VCaP (cell line): Measurements from ENCODE around the gene PCSK7.
"Not testable (repeated sequence)": the region's sequence is repeated elsewhere in the genome, so short reads cannot be mapped to it uniquely, and the experiment has no call there.

Source experiments
- H3K27ac ChIP-seq: fragments of 450-650 bp; 2 replicates; pipeline ENCODE4 v1.5.1; 2017
- CTCF ChIP-seq: fragments of 450-650 bp; conservative IDR thresholded peaks from 2 replicates; pipeline ENCODE4 v1.5.1; 2017; ENCODE audit warnings: mild to moderate bottlenecking, moderate library complexity

PCSK7 gene

GRCh38 chr11:117269856-117270255 is 38.0 kb upstream of the PCSK7 start:
- H3K27ac ChIP-seq = no peak overlapping the region
- TF ChIP-seq CTCF = no peak

- no peak for TF ChIP-seq CTCF
Measured at GRCh38 chr11:117265745-117266144, 33.9 kb upstream of the PCSK7 start.

DNA sequence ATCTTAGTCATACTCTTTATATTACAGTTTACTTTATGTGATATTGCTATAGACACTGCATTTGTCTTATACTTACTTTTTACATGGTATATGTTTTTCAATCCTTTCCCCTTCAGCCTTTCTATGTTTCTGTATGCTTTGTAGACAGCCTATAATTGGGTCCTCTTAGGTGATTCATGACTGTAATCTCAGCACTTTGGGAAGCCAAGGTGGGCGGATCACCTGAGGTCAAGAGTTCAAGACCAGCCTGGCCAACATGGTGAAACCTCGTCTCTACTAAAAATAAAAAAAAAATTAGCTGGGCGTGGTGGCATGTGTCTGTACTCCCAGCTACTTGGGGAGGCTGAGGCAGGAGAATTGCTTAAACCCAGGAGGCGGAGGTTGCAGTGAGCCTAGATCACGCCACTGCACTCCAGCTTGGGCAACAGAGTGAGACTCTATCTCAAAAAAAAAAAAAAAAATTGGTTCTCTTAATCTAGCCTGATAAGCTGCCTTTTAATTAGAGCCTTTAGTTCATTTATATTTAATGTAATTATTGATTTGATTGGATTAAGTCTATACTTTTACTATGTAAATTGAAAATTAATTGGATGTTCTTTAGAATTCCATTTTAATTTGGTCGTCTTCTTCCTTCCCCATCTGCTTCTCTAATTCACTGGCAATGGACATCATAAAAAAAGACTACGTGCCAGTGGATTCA is 32.9 kb upstream of the PCSK7 start:
- not testable (repeated sequence) for H3K27ac ChIP-seq

More at GRCh38 chr11:117265745-117266144, 33.9 kb upstream of the PCSK7 start:
- H3K27ac ChIP-seq = no peak overlapping the region

GRCh38 chr11:117259417-117259816 is 27.5 kb upstream of the PCSK7 start:
- no peak overlapping the region for H3K27ac ChIP-seq
- no peak for TF ChIP-seq CTCF

DNA sequence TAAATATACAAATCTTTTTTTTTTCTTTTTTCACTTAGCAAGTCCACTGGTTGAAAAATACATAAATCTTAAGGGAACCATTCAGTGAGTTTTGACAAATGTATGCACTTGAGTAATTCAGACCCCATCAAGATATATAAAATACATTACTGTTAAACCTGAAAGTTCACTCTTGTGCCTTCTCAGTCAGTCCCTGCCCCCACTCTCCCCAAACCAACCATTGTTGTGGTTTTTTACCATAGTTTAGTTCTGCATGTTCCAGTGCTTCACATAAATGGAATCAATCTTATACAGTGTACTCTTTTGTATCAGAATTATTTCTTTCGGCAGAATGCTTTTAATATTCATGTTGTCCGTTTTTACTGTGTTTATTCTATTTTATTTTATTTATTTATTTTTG is 26.7 kb upstream of the PCSK7 start:
- no peak overlapping the region for H3K27ac ChIP-seq
- TF ChIP-seq CTCF = no peak

- H3K27ac ChIP-seq = no peak overlapping the region
- no peak for TF ChIP-seq CTCF
Measured at GRCh38 chr11:117256573-117256972, 24.7 kb upstream of the PCSK7 start.

DNA sequence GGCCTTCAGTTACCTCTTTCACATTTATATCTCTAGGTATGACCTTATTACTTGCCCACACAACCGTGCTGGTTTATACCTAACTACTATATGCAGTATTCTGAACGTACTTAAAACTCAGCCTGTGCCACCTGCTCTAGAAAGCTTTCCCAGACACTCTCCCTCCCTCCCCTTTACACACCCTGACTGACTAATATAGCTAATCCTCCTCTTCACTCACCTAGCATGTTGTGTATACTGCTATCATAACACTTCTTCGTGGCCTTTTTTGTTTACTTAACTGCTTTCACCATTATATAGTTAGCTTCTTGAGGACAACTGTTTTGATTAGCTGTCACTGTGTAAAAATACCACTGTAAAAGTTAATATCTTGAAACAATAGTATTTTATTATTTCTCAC is 24.1 kb upstream of the PCSK7 start:
- TF ChIP-seq CTCF = no peak
- no peak overlapping the region for H3K27ac ChIP-seq

DNA sequence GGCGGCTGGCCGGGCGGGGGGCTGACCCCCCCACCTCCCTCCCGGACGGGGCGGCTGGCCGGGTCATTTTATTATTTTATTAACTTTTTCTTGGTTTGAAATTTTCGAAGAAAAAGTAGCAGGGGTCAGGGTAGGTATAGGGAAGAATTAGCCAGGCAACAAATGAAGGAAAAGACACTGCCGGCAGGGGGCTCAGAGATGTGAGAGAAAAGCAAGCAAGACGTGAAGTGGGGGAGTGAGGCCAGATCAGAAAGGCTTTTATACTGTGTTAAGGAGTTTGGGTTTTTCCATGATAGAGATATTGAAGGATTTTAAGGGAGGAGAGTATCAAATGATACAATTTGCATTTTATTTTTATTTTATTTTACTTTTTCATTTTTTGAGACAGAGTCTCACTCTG is 19.6 kb upstream of the PCSK7 start:
- no peak for TF ChIP-seq CTCF
- H3K27ac ChIP-seq = no peak overlapping the region
